Stimulated activated CD8-positive, alpha-beta memory T cell treated with anti-CD3 and anti-CD28 coated beads, Interleukin-4, amount 100 ng/mL, for 48 hours (primary cell): ENCODE measurements around the gene KIF25.
"Not testable (repeated sequence)": the region's sequence is repeated elsewhere in the genome, so short reads cannot be mapped to it uniquely, and the experiment has no call there.

Experiments used
- DNase-seq: peaks from one replicate; pipeline ENCODE4 v3.0.0-alpha.2; 2020

KIF25 gene

DNA sequence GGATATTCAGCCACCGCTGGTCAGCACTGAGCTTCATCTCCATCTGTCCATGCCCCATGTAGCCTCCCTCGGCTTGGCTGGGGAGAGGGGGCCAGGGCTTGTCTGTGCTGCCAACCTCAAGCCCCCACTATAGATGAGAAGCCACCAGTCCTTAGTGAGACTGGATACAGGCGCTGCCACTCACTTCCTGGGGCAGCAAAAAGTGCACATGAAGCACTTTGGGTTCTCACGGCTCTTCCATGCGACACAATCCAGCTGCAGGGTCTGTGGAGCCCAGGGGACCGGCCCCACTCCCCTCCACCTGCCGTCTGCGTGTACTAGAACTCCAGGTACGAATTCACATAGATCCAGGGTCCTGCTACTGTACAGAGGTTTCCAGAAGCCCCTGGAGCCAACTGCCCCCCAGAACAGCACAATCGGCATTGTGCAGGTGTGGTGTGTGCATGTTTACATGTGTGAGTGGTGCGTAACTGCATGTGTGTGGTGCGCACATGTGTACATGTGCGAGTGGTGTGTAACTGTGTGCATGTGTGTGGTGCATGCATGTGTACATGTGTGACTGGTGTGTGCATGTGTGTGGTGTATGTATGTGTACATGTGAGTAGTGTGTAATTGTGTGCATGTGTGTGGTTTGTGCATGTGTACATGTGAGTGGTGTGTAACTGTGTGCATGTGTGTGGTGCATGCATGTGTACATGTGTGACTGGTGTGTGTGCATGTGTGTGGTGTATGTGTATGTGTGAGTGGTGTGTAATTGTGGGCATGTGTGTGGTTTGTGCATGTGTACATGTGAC lies 76.7 kb downstream of the KIF25 start:
- DNase-seq = no peak

DNA sequence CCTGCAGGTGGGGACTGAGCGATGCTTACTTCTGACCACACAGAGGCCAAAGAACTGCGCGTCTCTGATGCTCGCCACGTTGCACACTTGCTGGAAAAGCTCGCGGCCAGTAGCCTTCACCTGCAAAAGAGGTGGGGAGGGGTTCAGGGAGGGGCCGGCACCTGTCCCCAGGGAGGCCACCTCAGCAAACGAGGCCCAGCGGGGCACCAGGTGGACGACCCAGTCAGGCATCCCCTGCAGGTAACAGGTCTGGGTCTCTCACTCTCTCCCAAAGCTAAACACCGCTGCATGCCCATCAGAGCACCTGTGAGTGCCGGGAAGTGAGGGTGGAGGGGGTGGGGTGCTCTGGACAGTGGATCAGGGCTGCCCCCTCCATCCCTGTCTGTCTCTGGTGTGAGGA lies 77.7 kb downstream of the KIF25 start:
- no peak for DNase-seq

GRCh38 chr6:168075787-168076202 lies 78.3 kb downstream of the KIF25 start:
- no peak for DNase-seq

- DNase-seq = not testable (repeated sequence)
These were observed 79.9 kb downstream of the KIF25 start for GRCh38 chr6:168077401-168077800.

DNA sequence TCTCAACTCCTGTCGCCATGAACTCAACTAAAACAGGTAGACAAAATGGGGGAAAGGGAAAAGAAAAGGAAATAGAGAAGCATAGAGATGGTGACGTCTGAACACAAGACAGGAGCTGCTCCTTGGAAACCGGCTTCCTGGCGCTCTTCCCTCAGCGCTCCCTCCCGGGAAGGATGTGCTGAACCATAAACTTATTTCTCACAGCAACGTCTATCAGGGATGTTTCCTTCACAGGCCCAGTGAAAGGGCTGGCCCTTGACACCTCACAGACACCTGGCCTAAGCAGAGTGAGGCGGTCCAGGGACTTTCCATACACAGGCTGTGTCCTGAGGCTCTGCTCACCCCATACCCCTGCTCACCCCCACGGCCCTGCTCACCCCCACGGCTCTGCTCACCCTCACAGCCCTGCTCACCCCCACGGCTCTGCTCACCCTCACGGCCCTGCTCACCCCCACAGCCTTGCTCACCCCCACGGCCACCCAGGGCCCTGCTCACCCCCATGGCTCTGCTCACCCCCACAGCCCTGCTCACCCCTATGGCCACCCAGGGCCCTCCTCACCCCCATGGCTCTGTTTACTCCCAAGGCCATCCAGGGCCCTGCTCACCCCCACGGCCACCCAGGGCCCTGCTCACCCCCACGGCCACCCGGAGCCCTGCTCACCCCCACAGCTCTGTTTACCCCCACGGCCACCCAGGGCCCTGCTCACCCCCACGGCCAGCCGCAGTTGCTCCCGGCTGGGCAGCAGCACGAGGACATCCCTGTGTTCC lies 80.9 kb downstream of the KIF25 start:
- no peak for DNase-seq

- no peak for DNase-seq
These were observed 81.5 kb downstream of the KIF25 start, which contains the start of gene FRMD1 for GRCh38 chr6:168078943-168079405. TSS of gene FRMD1 (minus strand) at chr6:168079212. CDS start at chr6:168079094, 118 bp downstream.

DNA sequence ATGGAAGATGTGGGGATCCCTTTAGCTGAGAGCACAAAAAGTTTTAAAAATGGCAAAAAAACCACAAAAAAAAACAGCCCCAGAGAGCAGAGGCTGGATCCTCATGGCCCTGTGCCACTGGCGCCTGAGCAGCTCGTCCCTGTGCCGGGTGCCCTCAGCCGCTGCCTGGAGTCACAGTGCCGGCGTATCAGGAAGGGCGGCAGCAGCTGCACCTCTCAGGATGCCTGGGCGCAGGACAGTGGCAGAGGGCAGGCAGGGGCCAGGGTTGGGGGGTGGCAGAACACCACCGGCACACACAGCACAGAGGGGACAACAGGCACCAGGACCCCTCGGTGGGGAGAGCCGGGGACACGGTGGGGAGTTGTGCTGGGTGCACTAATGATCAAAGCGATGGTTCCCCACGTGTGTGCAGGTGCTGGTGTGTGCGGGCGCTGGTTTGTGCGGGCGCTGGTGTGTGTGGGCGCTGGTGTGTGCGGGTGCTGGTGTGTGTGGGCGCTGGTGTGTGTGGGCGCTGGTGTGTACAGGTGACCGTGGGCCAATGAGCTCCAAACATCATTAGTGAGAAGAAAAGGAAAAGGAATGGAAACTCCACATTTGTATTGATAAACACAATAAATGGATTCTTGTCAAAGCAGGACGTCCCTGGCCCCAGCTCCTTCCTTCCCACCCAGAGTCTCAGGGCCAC lies 83.1 kb downstream of the KIF25 start:
- no peak for DNase-seq

- DNase-seq = no peak
These were observed 84.5 kb downstream of the KIF25 start for GRCh38 chr6:168081858-168082546.

DNA sequence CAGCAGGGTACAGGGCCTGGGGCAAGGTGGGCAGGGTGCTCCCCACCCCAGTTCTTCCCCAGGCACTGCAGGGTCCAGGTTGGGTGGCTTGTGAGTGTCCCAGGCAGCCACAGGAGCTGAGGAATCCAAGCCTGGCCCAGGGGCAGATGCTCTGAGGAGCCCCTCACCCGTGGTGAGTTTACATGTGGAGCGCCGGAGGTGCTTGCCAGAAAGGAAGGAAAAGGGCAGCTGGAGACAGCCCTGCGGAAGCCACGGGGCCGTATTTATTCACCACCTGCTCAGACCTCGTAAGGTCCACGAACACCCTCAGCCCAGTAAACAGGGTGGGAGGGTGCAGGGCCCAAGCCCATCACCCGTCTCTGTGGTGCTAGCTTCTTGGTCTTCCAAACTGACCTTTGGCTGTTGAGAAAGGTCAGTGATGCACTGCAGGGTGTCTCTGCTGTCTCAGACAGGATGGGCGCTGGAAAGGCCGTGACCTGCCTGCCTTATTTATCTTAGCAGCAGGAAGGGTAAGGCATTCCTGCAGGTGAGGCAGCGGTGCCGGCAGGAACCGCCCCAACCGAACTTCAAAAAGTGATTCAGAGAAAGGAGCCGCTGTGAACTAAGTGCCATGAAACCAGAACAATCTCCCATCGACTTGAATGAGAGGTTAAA lies 85.5 kb downstream of the KIF25 start:
- DNase-seq = no peak

GRCh38 chr6:168083514-168083885 lies 86.0 kb downstream of the KIF25 start:
- DNase-seq = no peak

GRCh38 chr6:168084465-168085160 lies 87.1 kb downstream of the KIF25 start:
- DNase-seq = no peak

DNA sequence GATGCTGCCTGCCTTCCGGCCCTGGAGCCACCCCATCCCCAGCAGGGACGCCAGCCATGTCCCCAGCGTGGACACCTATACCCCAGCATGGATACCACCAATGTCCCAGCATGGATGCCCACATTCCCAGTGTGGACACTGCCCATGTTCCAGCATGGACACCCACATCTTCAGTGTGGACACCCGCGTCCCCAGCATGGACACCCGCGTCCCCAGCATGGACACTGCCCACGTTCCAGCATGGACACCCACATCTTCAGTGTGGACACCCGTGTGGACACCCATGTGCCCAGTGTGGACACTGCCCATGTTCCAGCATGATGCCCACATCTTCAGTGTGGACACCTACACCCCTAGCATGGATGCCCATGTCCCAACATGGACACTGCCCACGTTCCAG lies 88.6 kb downstream of the KIF25 start:
- no peak for DNase-seq

GRCh38 chr6:168086616-168087015 lies 89.1 kb downstream of the KIF25 start:
- no peak for DNase-seq

DNA sequence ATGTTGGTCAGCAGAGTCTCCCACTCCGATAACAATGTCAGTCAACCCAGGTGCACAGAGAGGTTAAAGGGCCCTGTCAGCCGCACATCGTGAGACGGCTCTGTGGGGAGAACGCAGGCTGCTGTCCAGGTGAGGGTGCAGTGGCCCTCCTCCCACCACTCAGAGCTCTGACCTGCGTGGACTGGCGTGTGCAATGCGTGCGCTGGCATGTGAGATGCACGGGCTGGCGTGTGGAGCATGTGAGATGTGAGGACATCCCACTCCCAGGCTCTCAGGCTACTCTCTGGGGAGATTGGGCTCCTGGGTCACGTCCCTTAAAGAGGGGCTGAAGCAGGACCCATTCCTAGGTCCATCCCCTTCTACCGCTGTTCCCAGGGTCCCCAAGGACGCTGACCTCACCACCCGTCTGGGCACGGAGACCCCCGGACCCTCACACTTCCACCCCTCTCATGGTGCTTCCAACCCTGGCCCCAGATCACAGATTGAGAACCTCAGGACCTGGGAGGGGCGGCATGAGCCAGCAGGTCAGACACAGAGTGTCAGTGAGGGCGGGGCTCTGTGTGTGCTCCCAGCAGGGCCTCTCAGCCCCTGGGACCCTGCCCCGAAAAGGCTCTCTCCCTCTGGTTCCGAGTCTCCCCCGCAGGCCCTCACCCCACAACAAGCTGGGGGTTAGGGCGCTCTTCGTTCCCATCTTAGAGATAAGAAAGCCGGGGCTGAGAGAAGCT lies 90.1 kb downstream of the KIF25 start:
- DNase-seq = no peak

DNA sequence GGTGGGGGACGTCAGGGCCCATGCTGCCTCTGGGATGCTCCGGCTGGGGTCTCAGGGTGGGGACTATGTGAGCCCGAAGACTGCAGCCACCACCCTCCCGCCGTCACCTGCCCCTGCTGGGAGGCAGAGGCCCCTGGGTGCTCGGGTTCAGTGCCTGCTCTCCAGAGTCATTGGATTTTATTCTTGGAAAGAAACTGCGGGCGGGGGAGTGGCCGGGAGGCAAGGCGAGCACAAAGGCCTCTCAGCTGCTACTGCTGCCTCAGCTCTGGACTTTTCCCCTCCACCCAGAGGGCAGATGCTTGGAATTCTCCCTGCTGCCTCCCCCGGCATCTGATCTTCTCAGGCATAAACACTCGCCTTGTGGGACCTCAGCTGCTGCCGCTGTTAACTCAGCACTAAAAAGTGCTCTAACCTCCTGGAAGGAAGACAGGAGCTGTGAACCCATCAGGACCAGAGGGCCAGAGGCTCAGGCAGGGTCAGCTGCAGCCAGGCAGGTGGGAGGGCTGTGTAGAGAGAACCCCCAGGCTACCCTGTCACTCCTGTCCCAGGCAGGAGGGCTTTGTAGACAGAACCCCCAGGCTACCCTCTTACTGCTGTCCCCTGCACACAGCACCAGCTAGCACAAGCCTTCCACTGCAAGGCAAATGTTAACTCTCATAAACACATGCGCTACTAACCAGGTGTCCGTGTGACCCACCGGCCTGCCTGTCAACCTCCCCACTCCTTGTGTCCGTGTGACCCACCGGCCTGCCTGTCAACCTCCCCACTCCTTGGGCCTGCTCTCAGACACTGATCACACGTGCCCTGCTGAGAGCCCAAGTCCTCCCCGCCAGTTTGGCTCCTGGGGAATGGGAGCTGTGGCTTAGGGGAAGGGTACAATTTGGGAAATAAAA lies 90.9 kb downstream of the KIF25 start:
- no peak for DNase-seq

DNA sequence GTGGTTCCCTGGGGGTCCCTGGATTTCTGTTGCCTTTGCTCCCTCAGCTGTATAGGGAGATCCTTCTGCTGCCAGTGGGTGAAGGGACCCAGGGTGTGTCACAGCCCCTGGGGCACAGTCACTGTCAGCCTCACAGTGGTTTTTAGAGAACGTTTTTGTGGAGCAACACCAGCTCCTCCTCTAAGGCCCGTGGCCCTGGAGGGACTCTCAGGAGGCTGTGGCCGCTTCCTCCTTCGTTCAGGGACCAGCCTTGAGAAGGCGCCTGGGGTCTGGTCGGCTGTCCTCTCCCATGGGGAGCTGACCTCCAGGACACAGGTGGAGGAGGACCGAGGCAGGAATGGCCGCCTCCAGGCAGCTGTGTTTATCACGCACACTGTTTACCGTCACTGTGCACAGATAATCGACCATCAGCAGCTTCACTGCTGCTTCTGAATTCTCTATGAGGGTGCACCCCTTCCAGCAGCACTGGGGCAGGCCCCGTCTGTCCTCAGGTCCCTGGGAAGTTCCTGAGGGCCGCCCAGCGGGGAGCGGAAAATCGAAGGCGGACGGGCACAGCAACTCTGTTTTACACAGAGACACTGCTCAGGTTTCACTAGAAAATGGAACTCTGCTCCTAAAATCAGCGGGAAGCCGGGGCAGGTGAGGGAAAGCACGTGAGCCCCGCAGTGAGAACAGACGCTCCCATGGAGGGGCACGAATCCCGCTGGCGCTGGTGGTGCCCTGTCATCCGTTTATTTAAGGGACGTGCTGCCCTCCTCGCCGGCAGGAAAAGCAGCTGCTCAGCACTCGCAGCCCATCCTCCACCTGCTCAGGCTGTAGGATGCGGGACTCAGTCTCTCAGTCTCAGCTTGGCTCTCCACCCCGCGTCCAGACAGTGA lies 92.0 kb downstream of the KIF25 start:
- no peak for DNase-seq

DNA sequence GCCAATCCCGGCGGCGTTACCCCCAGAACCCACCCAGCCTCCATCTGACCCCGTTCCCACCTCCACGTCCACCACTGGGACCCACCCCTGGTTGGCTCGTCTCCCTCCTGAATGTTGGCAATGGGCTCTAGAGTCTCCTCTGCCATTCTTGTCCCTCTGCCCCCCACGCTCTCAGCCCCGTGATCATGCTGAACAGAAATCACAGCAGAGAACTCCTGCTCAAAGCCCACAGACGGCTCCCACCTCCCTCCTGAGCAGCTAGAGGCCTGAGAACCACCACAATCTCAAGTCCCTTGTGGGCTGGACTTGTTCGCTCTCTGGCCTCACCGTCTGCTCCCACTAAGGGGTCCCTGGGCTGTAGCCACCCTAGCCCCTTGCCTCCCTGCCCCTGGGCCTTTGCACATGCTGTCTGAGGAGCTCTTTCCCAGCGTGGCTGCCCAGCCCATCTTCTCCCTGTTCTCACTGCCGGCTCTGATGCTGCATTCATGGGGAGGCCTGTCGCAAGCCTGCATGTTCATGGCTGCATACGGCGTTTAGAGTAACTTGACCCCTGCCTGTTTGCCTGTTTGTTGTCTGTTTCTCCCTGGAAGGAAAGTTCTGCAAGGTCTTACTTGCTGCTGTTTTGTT lies 92.7 kb downstream of the KIF25 start:
- DNase-seq = no peak

- DNase-seq = no peak
These were observed 93.2 kb downstream of the KIF25 start for GRCh38 chr6:168090706-168091105.
